HCT116 (cell line): ENCODE measurements around the gene RTTN. TPM values are rescaled to one million over a fixed set of nuclear protein-coding genes. Genes with fewer than 3 reads are reported as not detected.
"Not testable (repeated sequence)": the region's sequence is repeated elsewhere in the genome, so short reads cannot be mapped to it uniquely, and the experiment has no call there.

Source experiments
- ATAC-seq: fragments of 200-7000 bp; cut with Tn5 transposase; 2 replicates; pipeline ENCODE4 v1.9.1; 2020; ENCODE audit warnings: mild to moderate bottlenecking, moderate library complexity
- BruUV-seq: library from RNA; stranded (reverse); fragments of 400-500 nt; replicated peaks from 2 replicates; lab custom pipeline; 2021; lab: Mats Ljungman, UMichigan
- CTCF ChIA-PET: fragments of 300-600 bp; sonication (Branson Sonifier 250); formaldehyde crosslinking; loops from one replicate; lab custom pipeline; 2021; ENCODE audit warnings: antibody characterized with exemption; lab: Charles Lee
- POLR2A ChIA-PET: fragments of 300-600, 350-600 bp; sonication (Branson Sonifier 250); formaldehyde crosslinking; loops from one replicate; lab custom pipeline; 2021; ENCODE audit warnings: antibody characterized with exemption; lab: Charles Lee
- RAD21 ChIA-PET, 2 experiments: fragments of 300-600 bp; sonication (Branson Sonifier 250); formaldehyde crosslinking; loops; one replicate each; lab custom pipeline; 2023; ENCODE audit warnings: low total read pairs in 2 of 2; ENCODE audit not compliant: uncharacterized antibody in 2 of 2, unreplicated experiment in 2 of 2, low non-redundant PET in 1 of 2; lab: Charles Lee
- DNase-seq: peaks from one replicate; pipeline ENCODE4 v3.0.0-alpha.2; 2010; ENCODE audit warnings: low read depth, low spot score
- H2AFZ ChIP-seq: fragments of 200-600 bp; shearing (Covaris generic), sonication (generic); 2 replicates; pipeline ENCODE4 v1.6.1; 2017; ENCODE audit warnings: low read depth, mixed run types, mixed read lengths, antibody characterized with exemption, low read length; ENCODE audit not compliant: poor library complexity, severe bottlenecking
- H3K27ac ChIP-seq: 2 replicates; pipeline ENCODE4 v1.5.1; 2012; ENCODE audit warnings: low read depth, low read length
- H3K27me3 ChIP-seq: fragments of 200-600 bp; sonication (generic); 2 replicates; pipeline ENCODE4 v1.6.1; 2016; ENCODE audit warnings: mixed run types, low read length, mixed read lengths; ENCODE audit not compliant: insufficient read depth
- H3K36me3 ChIP-seq, 2 experiments: fragments of 200-500 bp in 1 of 2; fragments of 200-600 bp in 1 of 2; sonication (Bioruptor generic) in 1 of 2; sonication (generic) in 1 of 2; 2 replicates each; pipeline versions ENCODE4 v1.5.1 to v1.6.1; 2014 to 2016; ENCODE audit warnings: low read length in 2 of 2, inconsistent platforms in 1 of 2, mixed read lengths in 1 of 2, mixed run types in 1 of 2; ENCODE audit not compliant: insufficient read depth in 2 of 2, control insufficient read depth in 1 of 2
- H3K4me1 ChIP-seq, 2 experiments: fragments of 200-600 bp in 1 of 2; sonication (generic) in 1 of 2; 2 replicates each; pipeline versions ENCODE4 v1.5.1 to v1.6.1; 2012 to 2017; ENCODE audit warnings: low read length in 2 of 2, inconsistent platforms in 1 of 2, mild to moderate bottlenecking in 1 of 2, mixed read lengths in 1 of 2, mixed run types in 1 of 2, moderate library complexity in 1 of 2; ENCODE audit not compliant: insufficient read depth in 2 of 2, control insufficient read depth in 1 of 2
- H3K4me2 ChIP-seq: fragments of 200-600 bp; sonication (generic); 2 replicates; pipeline ENCODE4 v1.6.1; 2017; ENCODE audit warnings: mixed run types, low read length, mixed read lengths
- H3K4me3 ChIP-seq, 2 experiments: fragments of 200-600 bp in 1 of 2; sonication (generic) in 1 of 2; replicated peaks in 1 of 2; 2 replicates each; pipeline ENCODE4 v1.5.1; 2011 to 2016; ENCODE audit warnings: low read length in 2 of 2, control low read depth in 1 of 2, low read depth in 1 of 2, mild to moderate bottlenecking in 1 of 2, mixed read lengths in 1 of 2, mixed run types in 1 of 2
- H3K79me2 ChIP-seq: fragments of 200-600 bp; sonication (generic); 2 replicates; pipeline ENCODE4 v1.6.1; 2017; ENCODE audit warnings: mild to moderate bottlenecking, mixed run types, low read length, moderate library complexity, mixed read lengths; ENCODE audit not compliant: insufficient read depth
- H3K9ac ChIP-seq: fragments of 200-600 bp; sonication (generic); 2 replicates; pipeline ENCODE4 v1.6.1; 2016; ENCODE audit warnings: low read length, mixed read lengths
- H3K9me2 ChIP-seq: fragments of 200-600 bp; sonication (generic), shearing (Covaris generic); 2 replicates; pipeline ENCODE4 v1.6.1; 2017; ENCODE audit warnings: mixed run types, mild to moderate bottlenecking, moderate library complexity; ENCODE audit not compliant: insufficient read depth
- H3K9me3 ChIP-seq, 2 experiments: fragments of 200-500 bp in 1 of 2; fragments of 200-600 bp in 1 of 2; sonication (Bioruptor generic) in 1 of 2; sonication (generic) in 1 of 2; 2 replicates each; pipeline ENCODE4 v1.6.1; 2014 to 2017; ENCODE audit warnings: low read length in 2 of 2, mixed read lengths in 2 of 2, inconsistent platforms in 1 of 2, low read depth in 1 of 2, mild to moderate bottlenecking in 1 of 2, mixed run types in 1 of 2, moderate library complexity in 1 of 2; ENCODE audit not compliant: control insufficient read depth in 1 of 2, insufficient read depth in 1 of 2
- H4K20me1 ChIP-seq: fragments of 200-600 bp; sonication (generic), shearing (Covaris generic); 2 replicates; pipeline ENCODE4 v1.6.1; 2017; ENCODE audit warnings: mixed run types, mild to moderate bottlenecking, moderate library complexity; ENCODE audit not compliant: insufficient read depth
- FOSL1 ChIP-seq: IDR thresholded peaks from 2 replicates; pipeline ENCODE4 v1.6.1; 2012; ENCODE audit warnings: low read depth
- JUND ChIP-seq: IDR thresholded peaks from 2 replicates; pipeline ENCODE4 v1.6.1; 2012
- SP1 ChIP-seq: IDR thresholded peaks from 2 replicates; pipeline ENCODE4 v1.6.1; 2012; ENCODE audit warnings: low read depth
- TCF7L2 ChIP-seq: IDR thresholded peaks from 2 replicates; pipeline ENCODE4 v1.7.0; 2011; ENCODE audit warnings: borderline replicate concordance, inconsistent platforms; ENCODE audit not compliant: insufficient read depth, insufficient read length; ENCODE audit errors: extremely low read depth
- YY1 ChIP-seq: IDR thresholded peaks from 2 replicates; pipeline ENCODE4 v1.6.1; 2011; ENCODE audit warnings: low read length, low read depth, moderate library complexity, mild to moderate bottlenecking; ENCODE audit not compliant: insufficient replicate concordance; ENCODE audit errors: extremely low read depth
- ZFX ChIP-seq: fragments of 450-650 bp; IDR thresholded peaks from 2 replicates; pipeline ENCODE4 v1.6.1; 2017
- intact Hi-C: fragments of 100-400 bp; cut with micrococcal nuclease; formaldehyde crosslinking; loops from 2 replicates; pipeline ENCODE4 v1.10.0; 2022
- total RNA-seq: library from RNA; stranded (reverse); gene quantifications from one replicate; pipeline ENCODE4 v1.2.1, GENCODE V29; 2021; ENCODE audit not compliant: unreplicated experiment
- TF ChIP-seq, protein P1 (sequence below): IDR thresholded peaks from 2 replicates; pipeline ENCODE4 v1.6.1; 2012
- TF ChIP-seq, protein P2 (sequence below): IDR thresholded peaks from 2 replicates; pipeline ENCODE4 v1.6.1; 2012

The RTTN gene
- total RNA-seq, 1 experiment from 2014 or later, result 41.2 TPM

DNA sequence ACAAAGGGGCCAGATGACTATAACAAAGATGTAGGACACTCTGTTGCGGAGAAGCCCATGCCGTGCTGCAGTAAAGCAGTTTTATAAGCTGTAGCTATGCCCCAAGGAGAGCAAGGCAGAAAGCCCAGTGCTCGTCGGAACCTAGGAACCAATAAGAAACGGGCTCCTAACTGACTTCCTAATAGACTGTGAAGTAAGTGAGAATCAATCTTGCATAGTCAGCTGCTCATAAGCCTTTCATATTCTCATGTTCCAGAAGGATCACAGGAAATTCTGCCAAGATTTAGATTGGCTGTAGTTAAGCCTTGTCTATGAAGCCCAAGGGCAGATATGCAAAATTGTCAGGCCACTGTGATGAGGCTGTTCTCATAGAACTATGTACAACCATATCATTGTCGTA is 98.4 kb downstream of the RTTN start (continued):
- TF ChIP-seq YY1 (no peak), FOSL1 (no peak), JUND (no peak), TCF7L2 (no peak), ZFX (no peak), SP1 (no peak)
- TF ChIP-seq, protein P1, sequence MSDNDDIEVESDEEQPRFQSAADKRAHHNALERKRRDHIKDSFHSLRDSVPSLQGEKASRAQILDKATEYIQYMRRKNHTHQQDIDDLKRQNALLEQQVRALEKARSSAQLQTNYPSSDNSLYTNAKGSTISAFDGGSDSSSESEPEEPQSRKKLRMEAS, result no peak
- TF ChIP-seq, protein P2, sequence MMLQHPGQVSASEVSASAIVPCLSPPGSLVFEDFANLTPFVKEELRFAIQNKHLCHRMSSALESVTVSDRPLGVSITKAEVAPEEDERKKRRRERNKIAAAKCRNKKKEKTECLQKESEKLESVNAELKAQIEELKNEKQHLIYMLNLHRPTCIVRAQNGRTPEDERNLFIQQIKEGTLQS, result no peak

DNA sequence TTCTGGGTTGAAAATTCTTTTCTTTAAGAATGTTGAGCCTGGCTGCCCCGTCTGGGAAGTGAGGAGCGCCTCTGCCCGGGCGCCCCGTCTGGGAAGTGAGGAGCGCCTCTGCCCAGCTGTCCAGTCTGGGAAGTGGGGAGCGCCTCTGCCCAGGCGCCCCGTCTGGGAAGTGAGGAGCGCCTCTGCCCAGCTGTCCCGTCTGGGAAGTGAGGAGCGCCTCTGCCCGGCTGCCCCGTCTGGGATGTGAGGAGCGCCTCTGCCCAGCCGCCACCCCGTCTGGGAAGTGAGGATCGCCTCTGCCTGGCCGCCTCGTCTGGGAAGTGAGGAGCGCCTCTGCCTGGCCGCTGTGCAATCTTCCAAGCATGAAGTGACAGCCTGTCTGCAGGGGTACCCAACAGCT is 102.6 kb downstream of the RTTN start:
- ATAC-seq, H3K4me1 ChIP-seq, H3K9ac ChIP-seq, DNase-seq, H3K27me3 ChIP-seq, CTCF ChIA-PET, H3K9me3 ChIP-seq, H3K36me3 ChIP-seq, BruUV-seq, H2AFZ ChIP-seq, H4K20me1 ChIP-seq, H3K9me2 ChIP-seq, POLR2A ChIA-PET, RAD21 ChIA-PET, H3K79me2 ChIP-seq, H3K27ac ChIP-seq, intact Hi-C loops, H3K4me3 ChIP-seq, H3K4me2 ChIP-seq: not testable (repeated sequence)

DNA sequence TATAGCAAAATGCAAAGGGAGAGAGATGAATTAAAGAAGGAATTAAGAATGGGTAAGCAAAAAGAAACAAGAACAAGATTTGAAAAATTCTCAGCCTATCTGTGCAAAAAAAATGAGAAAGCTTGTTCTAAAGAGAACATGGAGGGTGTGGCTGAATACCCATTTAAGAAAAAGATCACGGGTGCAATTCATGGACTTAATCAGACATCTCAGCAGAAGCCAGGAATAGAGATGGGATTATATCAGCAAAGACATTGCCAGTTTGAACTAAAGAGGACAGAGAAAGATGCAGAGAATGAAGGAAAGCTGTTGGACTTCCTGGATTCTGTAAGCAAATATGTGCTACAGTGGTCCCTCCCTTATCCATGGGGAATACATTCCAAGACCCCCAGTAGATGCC is 115.6 kb downstream of the RTTN start:
- intact Hi-C loops, result loop anchor here (5.0 to 10.0 kb wide), 4 partner anchors 362 to 1355 kb away; no protein-coding TSS in a partner anchor
- H3K4me3 ChIP-seq, result no peak overlapping the region
- no peaks in the 10 kb centered on the region for H3K9me3 ChIP-seq
- H2AFZ ChIP-seq, result no peak overlapping the region
- H3K4me2 ChIP-seq, result no peak overlapping the region
- no peaks in the 10 kb centered on the region for H3K4me1 ChIP-seq
- CTCF ChIA-PET, result no interaction called here
- H3K9ac ChIP-seq, result no peak overlapping the region
- BruUV-seq, result no TSS peak
- RAD21 ChIA-PET, result no interaction called here
- POLR2A ChIA-PET, result no interaction called here
- no peaks in the 10 kb centered on the region for H3K9me2 ChIP-seq
- peaks cover 7 to 19% of the 10 kb centered on the region in 2 experiments; a peak in 3 of 4 replicates for H3K36me3 ChIP-seq
- no peak for TF ChIP-seq FOSL1
- TF ChIP-seq YY1, result no peak
- H3K27ac ChIP-seq, result no peak overlapping the region
- no peaks in the 10 kb centered on the region for H3K27me3 ChIP-seq
- DNase-seq (no peak), ATAC-seq (no peak)
- H4K20me1 ChIP-seq, result no peaks in the 10 kb centered on the region
- H3K79me2 ChIP-seq, result no peaks in the 10 kb centered on the region
